Effector CD8-positive, alpha-beta T cell (primary cell): ENCODE data around the gene SYNJ2BP.

Experiments
- DNase-seq: peaks from one replicate; lab custom pipeline; 2025; lab: John Stamatoyannopoulos, UW

SYNJ2BP gene

GRCh38 chr14:70391493-70392391 is 25.1 kb downstream of the SYNJ2BP start:
- DNase-seq = no peak

GRCh38 chr14:70382536-70382935 is 34.4 kb downstream of the SYNJ2BP start:
- no peak for DNase-seq

- DNase-seq = no peak
Observed at GRCh38 chr14:70380824-70381223, 36.1 kb downstream of the SYNJ2BP start.

GRCh38 chr14:70378696-70379095 is 38.2 kb downstream of the SYNJ2BP start:
- DNase-seq = no peak
